ENCODE results near the gene LARP6. TPM values are rescaled to one million over a fixed set of nuclear protein-coding genes. Genes with fewer than 3 reads are reported as not detected.

LARP6 gene
- total and polyA plus RNA-seq, 4 donors: 20.6 to 49.0 (median 39.2) TPM

DNA sequence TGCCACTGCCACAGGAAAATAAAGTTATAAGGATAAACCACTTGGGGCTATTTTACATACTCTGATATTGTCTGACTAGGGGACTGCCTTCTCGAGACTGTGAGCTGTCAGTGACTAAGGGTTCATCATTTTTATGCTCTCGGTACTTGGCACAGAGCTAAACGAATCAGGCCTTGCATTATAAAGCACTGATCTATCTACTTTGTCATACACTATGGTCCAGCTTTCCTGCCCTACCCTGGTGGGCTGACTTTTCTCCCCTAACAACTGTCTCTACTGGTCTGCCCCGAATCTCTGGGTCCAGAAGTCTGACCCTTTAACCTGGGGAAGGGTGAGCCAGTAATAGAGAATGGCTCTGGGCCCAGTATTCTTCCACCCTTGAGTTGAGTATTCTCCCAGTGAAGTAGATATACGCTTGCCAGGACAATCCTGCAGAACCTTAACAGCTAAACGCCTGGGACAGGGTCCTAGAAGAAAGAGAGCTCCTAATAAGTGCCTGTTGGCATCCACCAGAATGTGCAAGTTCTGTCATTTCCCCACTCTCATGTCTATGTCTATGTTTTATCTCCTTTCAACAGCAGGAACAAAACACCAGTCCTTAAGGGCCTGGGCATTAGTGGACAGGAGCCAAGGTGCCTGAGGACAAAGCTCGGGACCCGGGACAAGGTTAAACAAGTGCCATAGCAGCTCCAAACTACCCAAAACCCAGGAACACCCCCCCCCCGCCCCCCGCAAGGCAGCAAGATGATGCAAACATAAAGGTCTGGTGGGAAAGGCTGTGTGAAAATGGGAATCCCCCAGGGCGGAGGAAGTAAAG, 1.2 kb downstream of the LARP6 start:
- 71% methylated on average over 5 of the region's 11 CpGs for WGBS (ENCODE audit: insufficient coverage)
- H3K27ac ChIP-seq (ENCODE audit: low read depth, low read length): peak overlapping the region; percentile 67
- peaks cover 19% of the 10 kb centered on the region for H3K4me1 ChIP-seq (ENCODE audit: control insufficient read depth, insufficient read depth, low read length)
- peaks cover 6% of the 10 kb centered on the region for H3K36me3 ChIP-seq (ENCODE audit: control insufficient read depth, insufficient read depth, low read length)
- no peaks in the 10 kb centered on the region for H3K27me3 ChIP-seq (ENCODE audit: control insufficient read depth, insufficient read depth, low read length)
- peak in 1 of 6 donors; percentile 12 for DNase-seq (ENCODE audit: low read depth in 4 of 6, low spot score in 6 of 6)
- peak overlapping the region; percentile 59 for H3K4me3 ChIP-seq (ENCODE audit: low read depth, low read length)
- no peaks in the 10 kb centered on the region for H3K9me3 ChIP-seq (ENCODE audit: control insufficient read depth, insufficient read depth, low read length)

DNA sequence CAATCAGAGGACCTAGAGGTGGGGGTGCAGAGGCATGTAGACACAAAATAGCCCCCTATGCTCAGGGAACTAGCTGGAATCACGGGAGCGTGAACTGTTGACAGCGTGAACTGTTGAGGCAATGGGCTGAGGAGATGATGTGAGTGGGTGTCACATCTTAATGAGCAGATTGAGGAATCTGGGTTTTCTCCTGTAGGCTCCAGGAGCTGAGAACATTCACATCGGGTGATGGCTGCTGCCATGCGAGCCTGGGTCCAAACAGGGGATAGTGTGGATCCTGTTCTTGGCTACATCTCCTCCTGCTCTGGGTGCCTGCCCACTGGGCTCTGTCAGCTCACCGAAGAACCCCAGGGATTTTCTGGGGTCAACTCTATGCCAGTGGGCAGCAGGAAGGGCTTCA, 2.1 kb downstream of the LARP6 start:
- H3K4me1 ChIP-seq (ENCODE audit: control insufficient read depth, insufficient read depth, low read length): peaks cover 19% of the 10 kb centered on the region
- no peak overlapping the region for H3K27ac ChIP-seq (ENCODE audit: low read depth, low read length)
- no peaks in the 10 kb centered on the region for H3K27me3 ChIP-seq (ENCODE audit: control insufficient read depth, insufficient read depth, low read length)
- 98% methylated on average over 5 of the region's 6 CpGs for WGBS (ENCODE audit: insufficient coverage)
- DNase-seq (ENCODE audit: low read depth in 4 of 6, low spot score in 6 of 6): no peak
- no peaks in the 10 kb centered on the region for H3K9me3 ChIP-seq (ENCODE audit: control insufficient read depth, insufficient read depth, low read length)
- H3K4me3 ChIP-seq (ENCODE audit: low read depth, low read length): no peak overlapping the region
- H3K36me3 ChIP-seq (ENCODE audit: control insufficient read depth, insufficient read depth, low read length): peaks cover 6% of the 10 kb centered on the region

DNA sequence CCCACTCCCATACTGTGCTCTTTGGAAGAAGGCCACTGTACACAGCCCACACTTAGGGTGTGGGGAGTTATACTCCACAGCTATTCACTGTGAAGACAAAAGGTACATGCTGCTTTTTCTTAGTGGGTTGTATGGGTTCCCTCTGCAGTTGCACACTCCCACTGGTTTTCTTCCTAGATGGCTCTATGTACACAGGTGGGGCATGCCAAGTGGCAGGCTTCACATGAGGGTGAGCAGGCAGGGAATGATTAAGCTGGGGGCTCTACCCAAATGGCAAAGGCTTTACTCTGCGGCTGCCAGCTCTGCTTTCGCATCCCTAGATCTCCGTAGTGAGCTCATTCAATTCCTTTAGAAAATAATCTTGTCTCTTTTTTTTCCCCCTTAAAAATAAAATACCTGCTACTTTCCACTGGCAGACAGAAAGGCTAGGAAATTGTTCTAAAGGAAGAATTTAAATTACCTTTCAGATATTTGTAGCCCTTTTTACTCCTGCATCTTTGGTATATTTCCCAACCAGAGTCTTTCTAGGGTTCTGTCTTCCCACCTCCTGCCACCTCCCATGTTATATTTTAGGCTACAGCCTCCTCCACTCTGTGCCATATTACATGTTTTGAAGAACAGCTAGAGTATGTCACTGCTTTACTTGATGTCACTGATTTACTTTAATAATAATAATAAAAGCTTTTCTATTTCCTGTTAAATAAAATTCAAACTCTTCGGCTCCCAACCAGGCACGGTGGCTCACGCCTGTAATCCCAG, 8.2 kb downstream of the LARP6 start:
- Histone ChIP-seq H3K27me3 (ENCODE audit: control insufficient read depth, insufficient read depth, low read length) (no peaks in the 10 kb centered on the region), H3K4me3 (ENCODE audit: low read depth, low read length) (no peak overlapping the region), H3K36me3 (ENCODE audit: control insufficient read depth, insufficient read depth, low read length) (peaks cover 5% of the 10 kb centered on the region), H3K27ac (ENCODE audit: low read depth, low read length) (no peak overlapping the region), H3K9me3 (ENCODE audit: control insufficient read depth, insufficient read depth, low read length) (no peaks in the 10 kb centered on the region), H3K4me1 (ENCODE audit: control insufficient read depth, insufficient read depth, low read length) (no peaks in the 10 kb centered on the region)
- no peak for DNase-seq (ENCODE audit: low read depth in 4 of 6, low spot score in 6 of 6)
- WGBS (ENCODE audit: insufficient coverage): 100% methylated on average over 2 of the region's 6 CpGs

GRCh38 chr15:70837476-70837875, 16.5 kb downstream of the LARP6 start:
- no peaks in the 10 kb centered on the region for H3K4me1 ChIP-seq (ENCODE audit: control insufficient read depth, insufficient read depth, low read length)
- no peaks in the 10 kb centered on the region for H3K27me3 ChIP-seq (ENCODE audit: control insufficient read depth, insufficient read depth, low read length)
- no peak for DNase-seq (ENCODE audit: low read depth in 4 of 6, low spot score in 6 of 6)
- no peak overlapping the region for H3K4me3 ChIP-seq (ENCODE audit: low read depth, low read length)
- no peaks in the 10 kb centered on the region for H3K9me3 ChIP-seq (ENCODE audit: control insufficient read depth, insufficient read depth, low read length)
- peaks cover 22% of the 10 kb centered on the region for H3K36me3 ChIP-seq (ENCODE audit: control insufficient read depth, insufficient read depth, low read length)
- H3K27ac ChIP-seq (ENCODE audit: low read depth, low read length): no peak overlapping the region
- 100% methylated on average over 1 of the region's 2 CpGs for WGBS (ENCODE audit: insufficient coverage)

DNA sequence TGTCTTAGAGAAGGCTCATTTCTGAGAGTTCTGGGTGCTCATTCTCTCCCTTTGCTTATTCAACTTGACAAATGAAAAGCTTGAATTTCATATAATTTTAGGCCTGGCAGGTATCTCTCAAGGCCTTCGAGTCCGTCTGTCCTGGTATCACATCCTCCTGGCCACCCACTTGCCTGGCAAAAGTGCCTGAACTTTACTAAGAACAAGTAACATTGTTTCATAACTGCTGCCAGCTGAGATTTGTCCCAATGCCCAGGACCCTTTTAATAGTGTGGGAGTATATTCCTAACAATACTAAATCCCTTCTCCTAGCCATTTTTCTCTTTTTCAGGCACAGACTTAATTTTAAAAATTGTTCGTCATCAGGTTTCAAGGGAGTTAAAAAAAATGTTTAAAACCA, 18.1 kb downstream of the LARP6 start:
- DNase-seq (ENCODE audit: low read depth in 4 of 6, low spot score in 6 of 6): no peak
- Histone ChIP-seq H3K36me3 (ENCODE audit: control insufficient read depth, insufficient read depth, low read length) (peaks cover 29% of the 10 kb centered on the region), H3K4me1 (ENCODE audit: control insufficient read depth, insufficient read depth, low read length) (no peaks in the 10 kb centered on the region), H3K9me3 (ENCODE audit: control insufficient read depth, insufficient read depth, low read length) (no peaks in the 10 kb centered on the region), H3K4me3 (ENCODE audit: low read depth, low read length) (no peak overlapping the region), H3K27ac (ENCODE audit: low read depth, low read length) (no peak overlapping the region), H3K27me3 (ENCODE audit: control insufficient read depth, insufficient read depth, low read length) (no peaks in the 10 kb centered on the region)
- WGBS (ENCODE audit: insufficient coverage): no CpG with 5 or more reads among the region's 3 CpGs

GRCh38 chr15:70835415-70835814, 18.5 kb downstream of the LARP6 start:
- no peaks in the 10 kb centered on the region for H3K27me3 ChIP-seq (ENCODE audit: control insufficient read depth, insufficient read depth, low read length)
- WGBS (ENCODE audit: insufficient coverage): 98% methylated on average over 6 of the region's 6 CpGs
- no peaks in the 10 kb centered on the region for H3K4me1 ChIP-seq (ENCODE audit: control insufficient read depth, insufficient read depth, low read length)
- no peak overlapping the region for H3K4me3 ChIP-seq (ENCODE audit: low read depth, low read length)
- no peak for DNase-seq (ENCODE audit: low read depth in 4 of 6, low spot score in 6 of 6)
- H3K27ac ChIP-seq (ENCODE audit: low read depth, low read length): no peak overlapping the region
- no peaks in the 10 kb centered on the region for H3K9me3 ChIP-seq (ENCODE audit: control insufficient read depth, insufficient read depth, low read length)
- H3K36me3 ChIP-seq (ENCODE audit: control insufficient read depth, insufficient read depth, low read length): peaks cover 30% of the 10 kb centered on the region

- no peak overlapping the region for H3K4me3 ChIP-seq (ENCODE audit: low read depth, low read length)
- H3K36me3 ChIP-seq (ENCODE audit: control insufficient read depth, insufficient read depth, low read length): peaks cover 30% of the 10 kb centered on the region
- no peak overlapping the region for H3K27ac ChIP-seq (ENCODE audit: low read depth, low read length)
- WGBS (ENCODE audit: insufficient coverage): 100% methylated on average over 2 of the region's 2 CpGs
- H3K4me1 ChIP-seq (ENCODE audit: control insufficient read depth, insufficient read depth, low read length): no peaks in the 10 kb centered on the region
- no peaks in the 10 kb centered on the region for H3K27me3 ChIP-seq (ENCODE audit: control insufficient read depth, insufficient read depth, low read length)
- no peak for DNase-seq (ENCODE audit: low read depth in 4 of 6, low spot score in 6 of 6)
- no peaks in the 10 kb centered on the region for H3K9me3 ChIP-seq (ENCODE audit: control insufficient read depth, insufficient read depth, low read length)
Measured at GRCh38 chr15:70834999-70835398, 19.0 kb downstream of the LARP6 start.

DNA sequence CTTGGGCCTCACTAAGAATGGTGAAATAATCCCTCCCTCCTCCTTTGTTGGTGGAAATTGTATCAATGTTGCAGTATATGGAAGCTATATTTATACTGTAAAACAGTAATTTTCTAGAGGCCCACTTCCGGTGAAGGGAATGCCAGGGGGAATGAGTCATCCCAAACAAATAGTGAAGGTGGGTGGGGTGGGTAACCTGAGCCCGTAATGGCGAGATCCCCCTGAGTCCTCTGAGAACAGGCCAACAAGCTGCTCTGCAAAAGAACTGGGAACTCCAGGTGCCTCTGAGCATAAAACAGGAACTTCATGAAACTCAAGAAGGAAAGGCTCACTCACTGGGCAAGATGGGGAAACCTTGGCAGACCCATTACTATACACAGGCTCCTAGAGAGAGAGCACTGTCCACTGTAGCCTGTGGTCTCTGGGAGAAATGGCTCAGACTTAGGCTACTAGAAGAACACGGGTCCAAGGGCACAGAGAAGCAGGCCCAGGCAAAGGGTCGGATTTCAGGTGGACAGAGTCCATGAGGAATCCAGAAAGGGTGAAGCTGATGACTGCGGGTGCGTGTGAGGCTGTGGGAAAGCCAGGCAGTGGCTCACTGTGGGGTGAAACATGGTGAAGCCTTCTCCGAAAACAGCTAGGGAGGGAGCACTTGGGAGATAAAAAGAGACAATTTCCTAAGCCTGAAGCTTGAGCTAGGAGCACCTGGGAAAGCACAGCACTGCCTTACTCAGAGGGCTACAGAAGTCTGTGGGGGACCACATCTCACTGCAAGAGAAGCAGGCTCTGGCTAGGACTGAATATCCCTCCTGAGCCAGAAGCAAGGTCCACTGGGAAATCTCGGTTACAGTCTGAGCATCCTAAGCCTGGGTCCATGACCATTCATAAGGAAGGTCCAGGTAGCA, 19.8 kb downstream of the LARP6 start:
- WGBS (ENCODE audit: insufficient coverage): 90% methylated on average over 6 of the region's 9 CpGs
- Histone ChIP-seq H3K36me3 (ENCODE audit: control insufficient read depth, insufficient read depth, low read length) (peaks cover 30% of the 10 kb centered on the region), H3K27ac (ENCODE audit: low read depth, low read length) (no peak overlapping the region), H3K4me1 (ENCODE audit: control insufficient read depth, insufficient read depth, low read length) (no peaks in the 10 kb centered on the region), H3K9me3 (ENCODE audit: control insufficient read depth, insufficient read depth, low read length) (no peaks in the 10 kb centered on the region), H3K27me3 (ENCODE audit: control insufficient read depth, insufficient read depth, low read length) (no peaks in the 10 kb centered on the region), H3K4me3 (ENCODE audit: low read depth, low read length) (no peak overlapping the region)
- no peak for DNase-seq (ENCODE audit: low read depth in 4 of 6, low spot score in 6 of 6)

- Histone ChIP-seq H3K27me3 (ENCODE audit: control insufficient read depth, insufficient read depth, low read length) (no peaks in the 10 kb centered on the region), H3K4me1 (ENCODE audit: control insufficient read depth, insufficient read depth, low read length) (no peaks in the 10 kb centered on the region), H3K27ac (ENCODE audit: low read depth, low read length) (no peak overlapping the region), H3K9me3 (ENCODE audit: control insufficient read depth, insufficient read depth, low read length) (no peaks in the 10 kb centered on the region), H3K4me3 (ENCODE audit: low read depth, low read length) (no peak overlapping the region), H3K36me3 (ENCODE audit: control insufficient read depth, insufficient read depth, low read length) (peaks cover 30% of the 10 kb centered on the region)
- no peak for DNase-seq (ENCODE audit: low read depth in 4 of 6, low spot score in 6 of 6)
- WGBS (ENCODE audit: insufficient coverage): no CpG with 5 or more reads among the region's 3 CpGs
Measured at GRCh38 chr15:70833422-70833821, 20.5 kb downstream of the LARP6 start.
